Measurements from ENCODE around the gene RHOG. TPM values are rescaled to one million over a fixed set of nuclear protein-coding genes. Genes with fewer than 3 reads are reported as not detected.

The RHOG gene
- total and polyA plus RNA-seq, 9 of the 15 experiments (the other 6 are each of a cell fraction or from before 2014, with no cell fraction given) = 22.6 to 162 (median 80.3) TPM

GRCh38 chr11:3810951-3811350 lies 29.8 kb downstream of the RHOG start (continued):
- no peak for TF ChIP-seq E2F8 (IDR thresholded peaks at IDR 0.05; ENCODE audit: low read depth, partially characterized antibody)
- no peak for TF ChIP-seq TCF7L2 (IDR thresholded peaks at IDR 0.05; ENCODE audit: low read depth, low read length)
- TF ChIP-seq MBD2 (IDR thresholded peaks at IDR 0.05; ENCODE audit: borderline replicate concordance, low read depth) = no peak
- no peak for TF ChIP-seq SREBF2 (CRISPR knock-in tag; IDR thresholded peaks at IDR 0.05)
- no peak for TF ChIP-seq ZNF592 (IDR thresholded peaks at IDR 0.05)
- TF ChIP-seq NFIC (IDR thresholded peaks at IDR 0.05) = no peak
- no peak for TF ChIP-seq ZNF655 (CRISPR knock-in tag; IDR thresholded peaks at IDR 0.05)

All from K562 (cell line).